SU-DHL-6 (cell line): ENCODE data around the gene CAGE1.

Experiments used
- H2AFZ ChIP-seq: fragments of 200-600 bp; sonication (generic); 2 replicates; pipeline ENCODE4 v1.6.1; 2014; ENCODE audit warnings: low read depth, mild to moderate bottlenecking, moderate library complexity, mixed read lengths, antibody characterized with exemption, low read length; ENCODE audit not compliant: severe bottlenecking
- H3F3A ChIP-seq: fragments of 200-600 bp; shearing (Covaris generic); 2 replicates; pipeline ENCODE4 v1.6.0; 2016; ENCODE audit warnings: antibody characterized with exemption, mild to moderate bottlenecking; ENCODE audit not compliant: insufficient read depth
- H3K27ac ChIP-seq: fragments of 200-600 bp; sonication (generic); 2 replicates; pipeline ENCODE4 v1.5.1; 2016; ENCODE audit warnings: low read depth, mild to moderate bottlenecking, low read length, moderate library complexity, mixed read lengths
- H3K27me3 ChIP-seq: fragments of 200-600 bp; sonication (generic), shearing (Covaris generic); 2 replicates; pipeline ENCODE4 v1.6.0; 2014; ENCODE audit warnings: mild to moderate bottlenecking, low read length
- H3K36me3 ChIP-seq: fragments of 200-600 bp; sonication (generic); 2 replicates; pipeline ENCODE4 v1.6.1; 2014; ENCODE audit warnings: mild to moderate bottlenecking, low read length, mixed read lengths
- H3K4me2 ChIP-seq: fragments of 300-600, 200-600 bp; shearing (Covaris generic), sonication (generic); 2 replicates; pipeline ENCODE4 v1.6.0; 2014; ENCODE audit warnings: low read length, low read depth, mild to moderate bottlenecking; ENCODE audit not compliant: poor library complexity, severe bottlenecking
- H3K4me3 ChIP-seq: fragments of 200-600 bp; sonication (generic); 2 replicates; pipeline ENCODE4 v1.5.1; 2014; ENCODE audit warnings: antibody characterized with exemption, low read length, mild to moderate bottlenecking, mixed read lengths; ENCODE audit not compliant: insufficient read depth, poor library complexity, severe bottlenecking
- H3K79me2 ChIP-seq: fragments of 200-600 bp; sonication (generic); 2 replicates; pipeline ENCODE4 v1.6.1; 2014; ENCODE audit warnings: mild to moderate bottlenecking, low read length, moderate library complexity; ENCODE audit not compliant: insufficient read depth
- H3K9ac ChIP-seq: fragments of 200-600 bp; sonication (generic); 2 replicates; pipeline ENCODE4 v1.7.0; 2014; ENCODE audit warnings: mild to moderate bottlenecking, low read length
- H3K9me2 ChIP-seq: fragments of 200-600 bp; sonication (generic); replicated peaks from 2 replicates; pipeline ENCODE4 v1.6.1; 2014; ENCODE audit warnings: low read length; ENCODE audit not compliant: insufficient read depth
- H3K9me3 ChIP-seq: fragments of 200-600 bp; sonication (generic); 2 replicates; pipeline ENCODE4 v1.6.1; 2014; ENCODE audit warnings: low read length, mixed read lengths; ENCODE audit not compliant: insufficient read depth
- H4K20me1 ChIP-seq: fragments of 200-600 bp; sonication (generic); 2 replicates; pipeline ENCODE4 v1.6.1; 2014; ENCODE audit warnings: low read depth, mild to moderate bottlenecking, antibody characterized with exemption, low read length, moderate library complexity, mixed read lengths
- EZH2phosphoT487 ChIP-seq: fragments of 200-600 bp; sonication (generic), shearing (Covaris generic); conservative IDR thresholded peaks from 2 replicates; pipeline ENCODE4 v1.6.1; 2018; ENCODE audit warnings: mild to moderate bottlenecking, antibody characterized with exemption, low read length, moderate library complexity, mixed read lengths
- TF ChIP-seq, protein P1 (sequence below): fragments of 200-600 bp; sonication (generic); IDR thresholded peaks from one replicate; pipeline ENCODE4 v1.5.1; 2017; ENCODE audit warnings: antibody characterized with exemption, mild to moderate bottlenecking, low read length, moderate library complexity; ENCODE audit not compliant: insufficient read depth, poor library complexity, severe bottlenecking

The CAGE1 gene

DNA sequence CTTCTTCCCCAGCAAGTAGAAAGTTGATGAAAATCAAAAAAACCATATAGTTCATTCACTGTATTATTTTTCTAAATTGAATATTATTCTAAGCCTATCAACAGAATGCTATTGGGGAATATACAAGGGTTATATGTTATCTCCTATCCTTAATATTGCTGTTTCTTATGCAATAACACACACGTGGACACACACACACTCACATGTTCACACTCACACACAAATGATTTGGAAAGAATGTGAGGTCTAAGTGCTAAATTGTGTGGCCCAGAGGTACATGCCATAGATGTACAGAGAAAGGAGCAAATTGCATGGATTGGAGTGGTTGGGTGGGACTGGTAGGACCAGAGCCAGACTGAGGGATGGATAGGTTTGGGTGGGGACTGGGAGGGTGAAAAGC, 45.1 kb upstream of the CAGE1 start:
- Histone ChIP-seq H3K36me3 (no peaks in the 10 kb centered on the region), H3K9me2 (no peaks in the 10 kb centered on the region), H3K79me2 (no peaks in the 10 kb centered on the region), H3K9ac (no peak overlapping the region), H4K20me1 (no peaks in the 10 kb centered on the region), H3K4me3 (no peak overlapping the region), H2AFZ (no peak overlapping the region), H3K4me2 (no peak overlapping the region), H3K27me3 (no peaks in the 10 kb centered on the region), H3K27ac (no peak overlapping the region), H3F3A (peaks cover 3% of the 10 kb centered on the region; the same call in 1 of the 2 replicates), H3K9me3 (no peaks in the 10 kb centered on the region)
- TF ChIP-seq EZH2phosphoT487 = no peak
- TF ChIP-seq, protein P1, sequence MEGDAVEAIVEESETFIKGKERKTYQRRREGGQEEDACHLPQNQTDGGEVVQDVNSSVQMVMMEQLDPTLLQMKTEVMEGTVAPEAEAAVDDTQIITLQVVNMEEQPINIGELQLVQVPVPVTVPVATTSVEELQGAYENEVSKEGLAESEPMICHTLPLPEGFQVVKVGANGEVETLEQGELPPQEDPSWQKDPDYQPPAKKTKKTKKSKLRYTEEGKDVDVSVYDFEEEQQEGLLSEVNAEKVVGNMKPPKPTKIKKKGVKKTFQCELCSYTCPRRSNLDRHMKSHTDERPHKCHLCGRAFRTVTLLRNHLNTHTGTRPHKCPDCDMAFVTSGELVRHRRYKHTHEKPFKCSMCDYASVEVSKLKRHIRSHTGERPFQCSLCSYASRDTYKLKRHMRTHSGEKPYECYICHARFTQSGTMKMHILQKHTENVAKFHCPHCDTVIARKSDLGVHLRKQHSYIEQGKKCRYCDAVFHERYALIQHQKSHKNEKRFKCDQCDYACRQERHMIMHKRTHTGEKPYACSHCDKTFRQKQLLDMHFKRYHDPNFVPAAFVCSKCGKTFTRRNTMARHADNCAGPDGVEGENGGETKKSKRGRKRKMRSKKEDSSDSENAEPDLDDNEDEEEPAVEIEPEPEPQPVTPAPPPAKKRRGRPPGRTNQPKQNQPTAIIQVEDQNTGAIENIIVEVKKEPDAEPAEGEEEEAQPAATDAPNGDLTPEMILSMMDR = no peak

DNA sequence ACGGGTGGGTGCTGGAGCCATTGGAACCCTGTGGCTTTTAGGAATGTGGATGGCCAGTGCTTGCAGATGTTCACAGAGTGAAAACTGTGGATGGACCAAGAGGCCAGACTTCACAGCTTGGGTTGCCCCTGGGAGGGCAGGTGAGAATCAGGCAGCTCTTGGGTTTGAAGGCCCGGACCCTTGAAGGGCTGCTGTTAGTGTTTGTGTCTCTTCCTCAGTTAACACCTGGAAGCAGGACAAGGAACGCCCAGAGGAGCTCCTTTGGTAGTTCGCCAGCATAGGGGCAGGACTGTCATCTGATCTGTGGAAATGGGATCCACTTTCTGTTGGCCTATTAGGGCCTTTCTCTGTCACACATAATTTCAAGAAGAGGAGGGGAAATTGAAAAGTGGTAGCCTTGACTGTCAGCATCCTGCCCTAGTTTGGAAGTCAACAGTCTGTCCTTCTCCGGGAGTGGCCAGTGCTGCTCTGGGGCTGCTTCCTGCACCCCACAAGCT, 43.6 kb upstream of the CAGE1 start:
- Histone ChIP-seq H2AFZ (no peak overlapping the region), H3K27me3 (no peaks in the 10 kb centered on the region), H3K9me3 (no peaks in the 10 kb centered on the region), H3K36me3 (no peaks in the 10 kb centered on the region), H3K79me2 (no peaks in the 10 kb centered on the region), H3K9ac (no peak overlapping the region), H3K4me2 (no peak overlapping the region), H3K4me3 (no peak overlapping the region), H3K27ac (no peak overlapping the region), H4K20me1 (no peaks in the 10 kb centered on the region), H3K9me2 (no peaks in the 10 kb centered on the region), H3F3A (no peaks in the 10 kb centered on the region)
- no peak for TF ChIP-seq EZH2phosphoT487
- TF ChIP-seq, protein P1 = no peak

DNA sequence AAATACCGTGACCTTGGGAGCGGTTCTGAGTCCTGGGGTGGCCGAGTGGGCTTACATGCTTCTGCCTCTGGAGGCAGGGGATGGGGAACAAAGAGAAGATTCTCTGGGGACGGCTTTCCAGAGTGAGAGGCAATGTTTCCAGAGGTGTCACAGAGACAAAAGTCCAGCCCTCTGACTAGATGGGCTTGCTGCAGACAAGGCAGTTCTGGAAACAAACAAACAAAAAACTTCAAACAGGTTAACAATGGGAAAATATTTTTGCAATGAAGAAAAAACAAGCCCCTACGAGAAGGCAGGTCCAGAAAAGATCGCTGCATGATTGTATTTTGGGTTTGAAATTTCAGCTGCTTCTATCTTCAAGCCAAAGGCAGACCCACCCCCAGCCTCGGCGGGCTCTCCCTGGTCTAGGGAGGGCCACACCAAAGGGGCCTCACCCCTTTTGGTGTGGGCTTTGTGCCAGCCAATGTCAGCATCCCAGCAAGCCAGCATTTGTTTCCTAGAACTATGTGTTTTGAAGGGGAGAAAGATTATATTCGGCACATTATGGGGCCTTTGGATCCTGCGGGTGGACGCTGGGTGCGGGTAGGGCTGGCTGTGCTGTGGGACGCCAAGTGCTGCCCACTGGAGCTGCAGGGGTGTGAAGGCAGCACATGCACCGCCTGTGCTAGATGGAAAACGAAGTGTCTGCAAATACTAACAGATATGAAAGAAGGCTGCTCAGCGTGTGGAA, 43.0 kb upstream of the CAGE1 start:
- no peak overlapping the region for H3K4me2 ChIP-seq

More for the DNA sequence above, 43.0 kb upstream of the CAGE1 start:
- H3K4me3 ChIP-seq = no peak overlapping the region
- no peaks in the 10 kb centered on the region for H3K79me2 ChIP-seq
- no peaks in the 10 kb centered on the region for H3F3A ChIP-seq
- no peaks in the 10 kb centered on the region for H3K27me3 ChIP-seq
- no peak overlapping the region for H3K9ac ChIP-seq
- H4K20me1 ChIP-seq = no peaks in the 10 kb centered on the region
- no peaks in the 10 kb centered on the region for H3K36me3 ChIP-seq
- no peaks in the 10 kb centered on the region for H3K9me3 ChIP-seq
- no peak overlapping the region for H3K27ac ChIP-seq
- no peak overlapping the region for H2AFZ ChIP-seq
- no peak for TF ChIP-seq EZH2phosphoT487
- TF ChIP-seq, protein P1 = no peak
- no peaks in the 10 kb centered on the region for H3K9me2 ChIP-seq
